Measurements from ENCODE around the gene ARL13A. TPM values are rescaled to one million over a fixed set of nuclear protein-coding genes. Genes with fewer than 3 reads are reported as not detected.
A peak's percentile ranks its signal among the peaks of the same experiment; 100 is the strongest.

Gene ARL13A
- total RNA-seq, 1 experiment from 2014 or later: not detected

DNA sequence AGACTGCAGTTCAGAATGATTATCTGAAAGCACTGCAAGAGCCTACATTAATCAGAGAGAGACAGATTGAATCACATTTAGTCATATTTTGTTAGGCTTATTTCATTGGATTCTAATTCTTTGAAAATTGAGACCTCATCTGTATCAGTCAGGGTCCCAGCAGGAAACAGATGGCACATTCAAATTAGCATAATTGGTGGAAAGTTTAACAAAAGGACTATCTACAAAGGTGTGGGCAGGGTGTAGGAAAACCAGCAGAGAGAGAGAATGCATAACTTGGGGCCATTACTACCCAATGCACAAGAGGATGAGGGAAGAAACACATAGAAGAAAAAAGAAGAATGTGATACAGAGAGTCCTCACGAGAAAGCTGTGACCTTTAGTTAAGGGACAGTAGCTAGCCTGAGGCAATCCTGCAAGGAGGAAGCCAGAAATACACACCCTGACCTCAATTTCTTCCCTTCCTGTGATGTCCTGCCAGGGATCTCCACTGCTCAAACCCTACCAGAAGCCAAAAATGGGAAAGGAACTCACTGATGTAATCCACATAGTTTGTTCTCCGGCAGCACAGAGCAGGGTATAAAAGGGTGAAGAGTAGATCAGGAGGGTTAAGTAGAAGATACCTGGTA, 23.1 kb upstream of the ARL13A start:
- TF ChIP-seq EZH2 (IDR thresholded peaks at IDR 0.05; ENCODE audit: low read depth): no peak
- TF ChIP-seq, protein P1, sequence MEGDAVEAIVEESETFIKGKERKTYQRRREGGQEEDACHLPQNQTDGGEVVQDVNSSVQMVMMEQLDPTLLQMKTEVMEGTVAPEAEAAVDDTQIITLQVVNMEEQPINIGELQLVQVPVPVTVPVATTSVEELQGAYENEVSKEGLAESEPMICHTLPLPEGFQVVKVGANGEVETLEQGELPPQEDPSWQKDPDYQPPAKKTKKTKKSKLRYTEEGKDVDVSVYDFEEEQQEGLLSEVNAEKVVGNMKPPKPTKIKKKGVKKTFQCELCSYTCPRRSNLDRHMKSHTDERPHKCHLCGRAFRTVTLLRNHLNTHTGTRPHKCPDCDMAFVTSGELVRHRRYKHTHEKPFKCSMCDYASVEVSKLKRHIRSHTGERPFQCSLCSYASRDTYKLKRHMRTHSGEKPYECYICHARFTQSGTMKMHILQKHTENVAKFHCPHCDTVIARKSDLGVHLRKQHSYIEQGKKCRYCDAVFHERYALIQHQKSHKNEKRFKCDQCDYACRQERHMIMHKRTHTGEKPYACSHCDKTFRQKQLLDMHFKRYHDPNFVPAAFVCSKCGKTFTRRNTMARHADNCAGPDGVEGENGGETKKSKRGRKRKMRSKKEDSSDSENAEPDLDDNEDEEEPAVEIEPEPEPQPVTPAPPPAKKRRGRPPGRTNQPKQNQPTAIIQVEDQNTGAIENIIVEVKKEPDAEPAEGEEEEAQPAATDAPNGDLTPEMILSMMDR (conservative IDR thresholded peaks at IDR 0.05): no peak
- no TSS peak for BruUV-seq (replicated peaks)

DNA sequence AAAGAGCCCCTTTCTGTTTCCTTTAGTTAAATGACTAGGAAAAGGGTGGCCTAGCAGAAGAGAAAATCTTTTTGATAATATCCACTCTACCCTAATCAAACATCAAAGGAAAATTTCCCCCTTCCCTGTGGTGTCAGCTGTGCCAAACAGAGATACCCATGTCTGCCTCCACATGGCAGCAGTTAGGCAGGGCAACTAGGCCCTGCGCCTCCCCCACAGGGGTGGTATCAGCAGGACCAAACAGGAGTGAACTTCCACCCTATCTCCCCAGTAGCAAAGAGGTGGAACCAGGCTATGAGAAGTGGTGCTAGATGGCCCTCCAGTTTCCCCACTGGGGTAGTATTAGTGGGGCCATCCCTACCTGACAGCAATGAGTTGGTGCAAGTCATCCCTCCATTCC, 21.0 kb upstream of the ARL13A start:
- TF ChIP-seq, protein P1 (conservative IDR thresholded peaks at IDR 0.05): no peak
- no peak for TF ChIP-seq EZH2 (IDR thresholded peaks at IDR 0.05; ENCODE audit: low read depth)
- Histone ChIP-seq H3K27me3 (ENCODE audit: insufficient read depth, low read depth) (no peaks in the 10 kb centered on the region), H2AFZ (no peak overlapping the region), H3K4me1 (replicated peaks; ENCODE audit: insufficient read depth) (peaks cover 15% of the 10 kb centered on the region), H3K4me3 (no peak overlapping the region), H3F3A (ENCODE audit: insufficient read depth, low read depth) (peaks cover 13% of the 10 kb centered on the region; the same call in 1 of the 2 replicates), H3K27ac (no peak overlapping the region), H3K9me3 (ENCODE audit: insufficient read depth, low read depth) (no peaks in the 10 kb centered on the region), H4K20me1 (ENCODE audit: insufficient read depth) (no peaks in the 10 kb centered on the region), H3K9me2 (ENCODE audit: insufficient read depth) (no peaks in the 10 kb centered on the region), H3K36me3 (ENCODE audit: low read depth) (no peaks in the 10 kb centered on the region), H3K4me2 (no peak overlapping the region), H3K79me2 (ENCODE audit: low read depth) (no peaks in the 10 kb centered on the region)
- ChIA-PET POLR2A (ENCODE audit: unreplicated experiment) (no interaction called here), CTCF (no interaction called here)
- no TSS peak for BruUV-seq (replicated peaks)
- intact Hi-C loops (cut with micrococcal nuclease; ENCODE audit: unreplicated experiment): no loop called here
- DNase-seq: no peak

More for the DNA sequence above, 23.1 kb upstream of the ARL13A start:
- Histone ChIP-seq H4K20me1 (ENCODE audit: insufficient read depth) (no peaks in the 10 kb centered on the region), H3K27ac (peak overlapping the region; percentile 34), H3K27me3 (ENCODE audit: insufficient read depth, low read depth) (no peaks in the 10 kb centered on the region), H3K4me1 (replicated peaks; ENCODE audit: insufficient read depth) (peaks cover 22% of the 10 kb centered on the region), H3K79me2 (ENCODE audit: low read depth) (no peaks in the 10 kb centered on the region), H3F3A (ENCODE audit: insufficient read depth, low read depth) (peaks cover 13% of the 10 kb centered on the region; the same call in 1 of the 2 replicates), H3K9me3 (ENCODE audit: insufficient read depth, low read depth) (no peaks in the 10 kb centered on the region), H3K4me3 (no peak overlapping the region), H3K4me2 (peak overlapping the region; percentile 51), H2AFZ (0 out of 2 replicates have a peak overlapping the region, but pooled peaks have one; percentile 17), H3K9me2 (ENCODE audit: insufficient read depth) (no peaks in the 10 kb centered on the region), H3K36me3 (ENCODE audit: low read depth) (no peaks in the 10 kb centered on the region)
- ChIA-PET POLR2A (ENCODE audit: unreplicated experiment) (interaction anchor here (0.6 kb wide), 1 partner anchor 52 kb away, joined by 3 read pairs; no protein-coding TSS in a partner anchor), CTCF (no interaction called here)
- peak; percentile 4 to 73 for DNase-seq
- intact Hi-C loops (cut with micrococcal nuclease; ENCODE audit: unreplicated experiment): no loop called here

DNA sequence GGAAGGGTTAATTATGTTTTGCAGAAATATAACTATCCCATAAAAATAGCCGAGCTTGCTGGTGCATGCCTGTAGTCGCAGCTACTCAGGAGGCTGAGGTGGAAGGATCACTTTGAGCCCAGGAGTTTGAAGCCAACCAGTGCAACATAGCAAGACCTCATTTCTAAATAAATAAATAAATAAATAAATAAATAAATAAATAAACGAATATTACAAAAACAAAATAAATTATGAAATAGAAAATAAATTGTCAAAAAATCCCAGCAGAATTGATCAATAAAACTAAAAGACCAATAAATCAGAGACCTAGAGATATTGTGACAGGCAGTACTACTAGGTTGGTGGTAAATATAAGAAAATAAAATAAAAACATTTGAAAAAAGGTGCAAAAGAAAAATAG, 6.7 kb upstream of the ARL13A start:
- Histone ChIP-seq H3K36me3 (ENCODE audit: low read depth) (no peaks in the 10 kb centered on the region), H3F3A (ENCODE audit: insufficient read depth, low read depth) (no peaks in the 10 kb centered on the region), H3K9me3 (ENCODE audit: insufficient read depth, low read depth) (no peaks in the 10 kb centered on the region), H4K20me1 (ENCODE audit: insufficient read depth) (no peaks in the 10 kb centered on the region), H3K4me3 (no peak overlapping the region), H3K9me2 (ENCODE audit: insufficient read depth) (no peaks in the 10 kb centered on the region), H3K4me1 (replicated peaks; ENCODE audit: insufficient read depth) (no peaks in the 10 kb centered on the region), H3K27me3 (ENCODE audit: insufficient read depth, low read depth) (no peaks in the 10 kb centered on the region), H3K27ac (no peak overlapping the region), H3K4me2 (no peak overlapping the region), H2AFZ (no peak overlapping the region), H3K79me2 (ENCODE audit: low read depth) (no peaks in the 10 kb centered on the region)
- intact Hi-C loops (cut with micrococcal nuclease; ENCODE audit: unreplicated experiment): no loop called here
- ChIA-PET CTCF (no interaction called here), POLR2A (ENCODE audit: unreplicated experiment) (no interaction called here)
- BruUV-seq (replicated peaks): no TSS peak
- no peak for DNase-seq
- TF ChIP-seq, protein P1 (conservative IDR thresholded peaks at IDR 0.05): no peak
- no peak for TF ChIP-seq EZH2 (IDR thresholded peaks at IDR 0.05; ENCODE audit: low read depth)

All from PC-9 (cell line).